Fibroblast of lung (primary cell): ENCODE results near the gene MPDZ. TPM values are rescaled to one million over a fixed set of nuclear protein-coding genes. Genes with fewer than 3 reads are reported as not detected.

Source experiments
- DNase-seq, 2 donors: peaks; one replicate each; pipeline versions ENCODE4 v3.0.0 to v3.0.0-alpha.2; 2010; ENCODE audit warnings: low read depth in 2 of 2
- H2AFZ ChIP-seq: 2 replicates; pipeline ENCODE4 v1.5.1; 2012; ENCODE audit warnings: low read length, control low read depth, inconsistent platforms
- H3K27ac ChIP-seq: 2 replicates; pipeline ENCODE4 v1.5.1; 2011; ENCODE audit warnings: low read length, control low read depth; ENCODE audit not compliant: insufficient read depth
- H3K27me3 ChIP-seq: 2 replicates; pipeline ENCODE4 v1.5.1; 2011; ENCODE audit warnings: mild to moderate bottlenecking, low read length; ENCODE audit not compliant: control insufficient read depth, insufficient read depth
- H3K36me3 ChIP-seq: 2 replicates; pipeline ENCODE4 v1.5.1; 2011; ENCODE audit warnings: low read length; ENCODE audit not compliant: control insufficient read depth, insufficient read depth
- H3K4me1 ChIP-seq: 2 replicates; pipeline ENCODE4 v1.5.1; 2011; ENCODE audit warnings: low read length; ENCODE audit not compliant: control insufficient read depth, insufficient read depth; ENCODE audit errors: extremely low read depth
- H3K4me2 ChIP-seq: 2 replicates; pipeline ENCODE4 v1.5.1; 2011; ENCODE audit warnings: low read length, control low read depth; ENCODE audit not compliant: insufficient read depth; ENCODE audit errors: extremely low read depth
- H3K4me3 ChIP-seq, 4 experiments: fragments of 200-600 bp in 1 of 4; sonication (generic) in 1 of 4; replicated peaks in 1 of 4; 2 replicates each; pipeline ENCODE4 v1.5.1; 2011 to 2016; ENCODE audit warnings: low read length in 4 of 4, low read depth in 3 of 4, mild to moderate bottlenecking in 3 of 4, control low read depth in 2 of 4, inconsistent platforms in 1 of 4, mixed read lengths in 1 of 4; ENCODE audit not compliant: insufficient read depth in 1 of 4; ENCODE audit errors: control extremely low read depth in 1 of 4
- H3K79me2 ChIP-seq: 2 replicates; pipeline ENCODE4 v1.5.1; 2012; ENCODE audit warnings: mild to moderate bottlenecking, low read length, inconsistent platforms; ENCODE audit not compliant: control insufficient read depth, insufficient read depth
- H3K9ac ChIP-seq: 2 replicates; pipeline ENCODE4 v1.5.1; 2011; ENCODE audit warnings: mild to moderate bottlenecking, low read length, control low read depth; ENCODE audit not compliant: insufficient read depth
- H3K9me3 ChIP-seq: 2 replicates; pipeline ENCODE4 v1.5.1; 2012; ENCODE audit warnings: low read depth, low read length; ENCODE audit not compliant: control insufficient read depth, insufficient read depth
- H4K20me1 ChIP-seq: 2 replicates; pipeline ENCODE4 v1.5.1; 2011; ENCODE audit warnings: low read length; ENCODE audit not compliant: control insufficient read depth, insufficient read depth; ENCODE audit errors: extremely low read depth
- EZH2 ChIP-seq: IDR thresholded peaks from 2 replicates; pipeline ENCODE4 v1.5.1; 2012; ENCODE audit warnings: low read length, control low read depth, mild to moderate bottlenecking; ENCODE audit errors: missing control alignments
- polyA plus RNA-seq, 2 donors: library from polyadenylated mRNA; depleted of rRNA in 1 of 2; stranded (reverse) in 1 of 2; unstranded in 1 of 2; fragments of >200 nt; gene quantifications; 2 replicates each; pipeline ENCODE4 v1.2.1, GENCODE V29; 2011 to 2012; ENCODE audit warnings: missing spikeins in 1 of 2
- total RNA-seq: library from RNA; depleted of rRNA; stranded (reverse); fragments of >200 nt; gene quantifications from 2 replicates; pipeline ENCODE4 v1.2.1, GENCODE V29; 2014
- TF ChIP-seq, protein P1 (sequence below), 2 donors: IDR thresholded peaks in 1 of 2; conservative IDR thresholded peaks in 1 of 2; 1 replicate in 1 of 2; 2 replicates in 1 of 2; pipeline ENCODE4 v1.5.1; 2011 to 2012; ENCODE audit warnings: low read length in 2 of 2, control low read depth in 1 of 2, inconsistent platforms in 1 of 2, low read depth in 1 of 2, mild to moderate bottlenecking in 1 of 2

Gene MPDZ
- total and polyA plus RNA-seq, 2 donors (not counting 1 experiment from before 2014, with no cell fraction given): 28.9 to 66.9 TPM

DNA sequence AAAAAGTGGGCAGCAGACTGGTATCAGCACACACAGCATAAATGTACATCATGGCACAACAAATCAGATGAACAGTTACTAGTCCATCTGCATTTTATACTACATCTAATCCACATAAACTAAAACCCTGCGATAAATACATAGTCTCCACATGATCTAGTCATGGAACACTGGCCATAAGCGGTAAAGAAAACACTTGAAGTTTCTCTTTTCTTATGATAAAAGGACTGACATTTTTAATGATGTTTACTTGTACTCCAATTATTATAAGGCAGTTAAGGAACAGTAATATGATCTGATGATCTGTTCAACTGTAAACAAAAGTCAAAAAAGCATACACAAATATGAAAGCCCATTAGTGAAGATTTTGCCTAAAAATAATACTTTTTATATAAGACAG, 112.5 kb downstream of the MPDZ start:
- no peaks in the 10 kb centered on the region for H3K79me2 ChIP-seq
- no peaks in the 10 kb centered on the region for H3K4me1 ChIP-seq
- H3K9ac ChIP-seq: no peak overlapping the region
- H3K4me3 ChIP-seq: no peak overlapping the region
- no peak overlapping the region for H2AFZ ChIP-seq
- no peaks in the 10 kb centered on the region for H3K9me3 ChIP-seq
- no peak for DNase-seq
- TF ChIP-seq EZH2: no peak
- TF ChIP-seq, protein P1, sequence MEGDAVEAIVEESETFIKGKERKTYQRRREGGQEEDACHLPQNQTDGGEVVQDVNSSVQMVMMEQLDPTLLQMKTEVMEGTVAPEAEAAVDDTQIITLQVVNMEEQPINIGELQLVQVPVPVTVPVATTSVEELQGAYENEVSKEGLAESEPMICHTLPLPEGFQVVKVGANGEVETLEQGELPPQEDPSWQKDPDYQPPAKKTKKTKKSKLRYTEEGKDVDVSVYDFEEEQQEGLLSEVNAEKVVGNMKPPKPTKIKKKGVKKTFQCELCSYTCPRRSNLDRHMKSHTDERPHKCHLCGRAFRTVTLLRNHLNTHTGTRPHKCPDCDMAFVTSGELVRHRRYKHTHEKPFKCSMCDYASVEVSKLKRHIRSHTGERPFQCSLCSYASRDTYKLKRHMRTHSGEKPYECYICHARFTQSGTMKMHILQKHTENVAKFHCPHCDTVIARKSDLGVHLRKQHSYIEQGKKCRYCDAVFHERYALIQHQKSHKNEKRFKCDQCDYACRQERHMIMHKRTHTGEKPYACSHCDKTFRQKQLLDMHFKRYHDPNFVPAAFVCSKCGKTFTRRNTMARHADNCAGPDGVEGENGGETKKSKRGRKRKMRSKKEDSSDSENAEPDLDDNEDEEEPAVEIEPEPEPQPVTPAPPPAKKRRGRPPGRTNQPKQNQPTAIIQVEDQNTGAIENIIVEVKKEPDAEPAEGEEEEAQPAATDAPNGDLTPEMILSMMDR (conservative IDR thresholded peaks at IDR 0.05 in 1 of 2, IDR thresholded peaks at IDR 0.05 in 1 of 2; ENCODE audit: low read depth in 1 of 2, low read length in 2 of 2): no peak
- H3K27me3 ChIP-seq: no peaks in the 10 kb centered on the region
- no peak overlapping the region for H3K4me2 ChIP-seq
- no peaks in the 10 kb centered on the region for H3K36me3 ChIP-seq
- H4K20me1 ChIP-seq: no peaks in the 10 kb centered on the region
- no peak overlapping the region for H3K27ac ChIP-seq

DNA sequence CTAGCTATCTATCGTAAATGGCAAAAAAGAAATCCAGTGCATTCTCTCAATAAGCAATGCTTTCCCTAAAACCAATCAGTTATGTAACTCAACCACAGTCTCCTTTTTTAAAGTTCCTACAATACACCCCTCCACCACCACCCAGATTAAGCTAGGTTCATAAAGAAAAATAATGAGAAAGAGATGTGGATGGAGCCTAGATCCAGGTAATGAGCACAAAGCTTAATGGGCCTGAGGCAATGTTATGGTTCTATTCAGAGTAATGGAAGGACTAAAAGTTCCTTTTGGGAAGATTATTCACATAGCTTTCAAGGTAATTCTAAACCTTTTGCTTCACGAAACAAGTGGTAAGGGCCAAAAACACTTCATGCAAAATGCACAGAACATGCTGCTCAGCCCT, 113.5 kb downstream of the MPDZ start:
- no peak overlapping the region for H3K27ac ChIP-seq
- H3K9me3 ChIP-seq: no peaks in the 10 kb centered on the region
- no peak for TF ChIP-seq EZH2
- TF ChIP-seq, protein P1 (conservative IDR thresholded peaks at IDR 0.05 in 1 of 2, IDR thresholded peaks at IDR 0.05 in 1 of 2; ENCODE audit: low read depth in 1 of 2, low read length in 2 of 2): no peak

DNA sequence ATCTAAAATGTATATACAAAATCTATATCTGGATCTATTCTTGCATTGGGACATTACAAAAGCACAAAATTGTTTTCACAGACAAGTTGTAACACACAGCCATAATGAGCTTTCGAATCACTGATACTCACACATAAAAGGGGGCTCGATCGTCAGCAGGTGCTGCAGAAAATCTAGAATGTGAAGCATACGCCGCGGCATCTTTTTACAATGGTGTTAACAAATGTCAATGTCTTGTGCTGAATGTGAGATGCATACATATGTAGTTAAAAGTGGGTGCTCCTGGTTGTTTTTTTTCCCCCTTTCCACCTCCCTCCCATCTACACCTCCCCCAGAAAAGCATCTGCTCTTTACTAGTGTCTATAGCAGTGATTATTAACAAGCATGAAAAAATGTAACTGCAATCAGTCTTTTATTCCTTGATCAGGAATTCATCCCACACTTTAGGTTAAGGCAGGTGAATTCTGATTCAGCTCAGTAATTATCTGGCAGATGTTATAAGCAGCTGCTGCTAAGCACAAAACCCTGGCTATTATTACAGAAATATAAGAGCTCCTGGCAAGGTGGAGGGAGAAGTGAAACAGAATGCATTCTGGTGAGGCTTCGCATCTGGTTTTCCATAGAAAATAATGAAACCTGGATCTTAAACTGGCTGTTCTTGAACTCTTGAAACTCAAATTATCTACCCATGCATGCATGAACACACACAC, 114.1 kb downstream of the MPDZ start:
- DNase-seq: no peak
- H2AFZ ChIP-seq: no peak overlapping the region
- no peak for TF ChIP-seq EZH2
- TF ChIP-seq, protein P1 (conservative IDR thresholded peaks at IDR 0.05 in 1 of 2, IDR thresholded peaks at IDR 0.05 in 1 of 2; ENCODE audit: low read depth in 1 of 2, low read length in 2 of 2): no peak

More for the DNA sequence above, 113.5 kb downstream of the MPDZ start:
- Histone ChIP-seq H3K4me1 (no peaks in the 10 kb centered on the region), H2AFZ (no peak overlapping the region), H3K27me3 (no peaks in the 10 kb centered on the region), H4K20me1 (no peaks in the 10 kb centered on the region), H3K36me3 (no peaks in the 10 kb centered on the region), H3K79me2 (no peaks in the 10 kb centered on the region), H3K9ac (no peak overlapping the region), H3K4me2 (no peak overlapping the region), H3K4me3 (no peak overlapping the region)
- DNase-seq: no peak

More for the DNA sequence above, 114.1 kb downstream of the MPDZ start:
- no peaks in the 10 kb centered on the region for H3K36me3 ChIP-seq
- no peaks in the 10 kb centered on the region for H4K20me1 ChIP-seq
- no peaks in the 10 kb centered on the region for H3K4me1 ChIP-seq
- no peaks in the 10 kb centered on the region for H3K27me3 ChIP-seq
- H3K4me2 ChIP-seq: no peak overlapping the region
- H3K9me3 ChIP-seq: no peaks in the 10 kb centered on the region
- no peaks in the 10 kb centered on the region for H3K79me2 ChIP-seq
- no peak overlapping the region for H3K4me3 ChIP-seq
- H3K9ac ChIP-seq: no peak overlapping the region
- H3K27ac ChIP-seq: no peak overlapping the region
